ENCODE data around the gene DELE1.

DNA sequence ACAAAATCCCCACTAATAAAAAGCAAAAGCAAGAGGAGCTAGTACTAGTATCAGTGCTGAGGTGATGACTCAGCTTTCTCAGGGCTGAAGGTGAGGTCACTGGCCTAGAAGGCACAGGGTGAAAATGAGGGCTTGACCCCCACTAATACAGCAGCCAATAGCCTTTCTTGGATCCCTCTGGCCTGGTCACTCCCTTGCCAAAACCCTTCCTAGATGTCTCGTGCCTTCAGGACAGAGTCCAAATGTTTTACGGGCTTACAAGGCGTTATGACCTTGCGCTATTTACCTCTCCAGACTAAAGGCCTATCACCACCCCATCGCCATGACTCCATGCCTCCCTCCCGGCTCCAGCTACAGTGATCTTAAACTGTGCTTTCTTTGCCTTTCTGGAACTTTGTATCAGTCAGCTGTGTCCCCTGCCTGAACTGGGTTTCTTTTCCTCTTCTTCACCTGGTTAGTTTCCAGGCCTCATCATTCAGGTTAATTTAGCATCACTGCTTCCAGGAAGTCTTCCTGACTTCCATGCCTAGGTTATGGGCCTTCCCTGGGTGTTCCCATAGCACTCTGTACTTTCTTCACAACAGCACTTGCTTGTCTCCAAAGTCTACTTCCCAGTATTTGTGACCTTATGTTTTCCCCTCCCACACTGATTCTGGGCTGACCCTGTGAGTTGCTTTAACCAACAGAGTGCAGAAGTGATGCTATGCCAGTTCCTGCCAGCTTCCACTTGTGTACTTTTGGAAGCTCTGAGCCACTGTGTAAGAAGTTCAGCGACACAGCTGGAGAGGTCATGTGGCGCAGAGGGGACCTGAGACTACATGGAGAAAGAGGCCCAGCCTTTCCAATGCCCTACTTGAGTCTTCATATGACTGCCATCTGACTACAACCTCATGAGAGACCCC lies 4.2 kb upstream of the DELE1 start:
- TF ChIP-seq CTCF (tag by site-specific recombination; IDR thresholded peaks at IDR 0.05) = no peak
- TF ChIP-seq, protein P1, sequence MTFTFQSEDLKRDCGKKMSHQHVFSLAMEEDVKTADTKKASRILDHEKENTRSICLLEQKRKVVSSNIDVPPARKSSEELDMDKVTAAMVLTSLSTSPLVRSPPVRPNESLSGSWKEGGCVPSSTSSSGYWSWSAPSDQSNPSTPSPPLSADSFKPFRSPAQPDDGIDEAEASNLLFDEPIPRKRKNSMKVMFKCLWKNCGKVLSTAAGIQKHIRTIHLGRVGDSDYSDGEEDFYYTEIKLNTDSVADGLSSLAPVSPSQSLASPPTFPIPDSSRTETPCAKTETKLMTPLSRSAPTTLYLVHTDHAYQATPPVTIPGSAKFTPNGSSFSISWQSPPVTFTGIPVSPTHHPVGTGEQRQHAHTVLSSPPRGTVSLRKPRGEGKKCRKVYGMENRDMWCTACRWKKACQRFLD (tag by site-specific recombination; IDR thresholded peaks at IDR 0.05) = no peak
- TF ChIP-seq, protein P2, sequence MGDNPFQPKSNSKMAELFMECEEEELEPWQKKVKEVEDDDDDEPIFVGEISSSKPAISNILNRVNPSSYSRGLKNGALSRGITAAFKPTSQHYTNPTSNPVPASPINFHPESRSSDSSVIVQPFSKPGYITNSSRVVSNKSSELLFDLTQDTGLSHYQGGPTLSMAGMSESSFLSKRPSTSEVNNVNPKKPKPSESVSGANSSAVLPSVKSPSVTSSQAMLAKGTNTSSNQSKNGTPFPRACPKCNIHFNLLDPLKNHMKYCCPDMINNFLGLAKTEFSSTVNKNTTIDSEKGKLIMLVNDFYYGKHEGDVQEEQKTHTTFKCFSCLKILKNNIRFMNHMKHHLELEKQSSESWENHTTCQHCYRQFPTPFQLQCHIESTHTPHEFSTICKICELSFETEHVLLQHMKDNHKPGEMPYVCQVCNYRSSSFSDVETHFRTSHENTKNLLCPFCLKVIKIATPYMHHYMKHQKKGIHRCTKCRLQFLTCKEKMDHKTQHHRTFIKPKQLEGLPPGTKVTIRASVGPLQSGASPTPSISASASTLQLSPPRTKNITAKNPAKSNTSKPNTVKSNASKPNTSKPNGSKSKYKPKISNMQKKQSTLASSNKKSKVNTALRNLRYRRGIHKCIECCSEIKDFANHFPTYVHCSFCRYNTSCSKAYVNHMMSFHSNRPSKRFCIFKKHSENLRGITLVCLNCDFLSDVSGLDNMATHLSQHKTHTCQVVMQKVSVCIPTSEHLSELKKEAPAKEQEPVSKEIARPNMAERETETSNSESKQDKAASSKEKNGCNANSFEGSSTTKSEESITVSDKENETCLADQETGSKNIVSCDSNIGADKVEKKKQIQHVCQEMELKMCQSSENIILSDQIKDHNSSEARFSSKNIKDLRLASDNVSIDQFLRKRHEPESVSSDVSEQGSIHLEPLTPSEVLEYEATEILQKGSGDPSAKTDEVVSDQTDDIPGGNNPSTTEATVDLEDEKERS (tag by site-specific recombination; IDR thresholded peaks at IDR 0.05) = no peak
- no peak for TF ChIP-seq ZSCAN23 (tag by site-specific recombination; IDR thresholded peaks at IDR 0.05)
- TF ChIP-seq KLF1 (tag by site-specific recombination; IDR thresholded peaks at IDR 0.05) = no peak
- TF ChIP-seq SETDB1 (IDR thresholded peaks at IDR 0.05; ENCODE audit: insufficient read length, low read length) = no peak
- no peak for TF ChIP-seq YY1 (tag by site-specific recombination; IDR thresholded peaks at IDR 0.05)
- no peak for TF ChIP-seq ZFP41 (tag by site-specific recombination; IDR thresholded peaks at IDR 0.05; ENCODE audit: borderline replicate concordance)
- TF ChIP-seq, protein P3, sequence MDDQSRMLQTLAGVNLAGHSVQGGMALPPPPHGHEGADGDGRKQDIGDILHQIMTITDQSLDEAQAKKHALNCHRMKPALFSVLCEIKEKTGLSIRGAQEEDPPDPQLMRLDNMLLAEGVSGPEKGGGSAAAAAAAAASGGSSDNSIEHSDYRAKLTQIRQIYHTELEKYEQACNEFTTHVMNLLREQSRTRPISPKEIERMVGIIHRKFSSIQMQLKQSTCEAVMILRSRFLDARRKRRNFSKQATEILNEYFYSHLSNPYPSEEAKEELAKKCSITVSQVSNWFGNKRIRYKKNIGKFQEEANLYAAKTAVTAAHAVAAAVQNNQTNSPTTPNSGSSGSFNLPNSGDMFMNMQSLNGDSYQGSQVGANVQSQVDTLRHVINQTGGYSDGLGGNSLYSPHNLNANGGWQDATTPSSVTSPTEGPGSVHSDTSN (CRISPR knock-in tag; IDR thresholded peaks at IDR 0.05) = no peak
- no peak for TF ChIP-seq ZNF596 (tag by site-specific recombination; IDR thresholded peaks at IDR 0.05)
- TF ChIP-seq ZBTB11 (tag by site-specific recombination; conservative IDR thresholded peaks at IDR 0.05; ENCODE audit: low read depth) = no peak

Data from HEK293 (cell line).